22Rv1 (cell line): ENCODE results near the gene SIRT7.

Source experiments
- CTCF ChIP-seq: fragments of 450-650 bp; IDR thresholded peaks from 2 replicates; pipeline ENCODE4 v1.5.1; 2017; ENCODE audit warnings: mild to moderate bottlenecking
- ZFX ChIP-seq: fragments of 450-650 bp; IDR thresholded peaks from 2 replicates; pipeline ENCODE4 v1.6.1; 2017; ENCODE audit warnings: antibody characterized with exemption, borderline replicate concordance

DNA sequence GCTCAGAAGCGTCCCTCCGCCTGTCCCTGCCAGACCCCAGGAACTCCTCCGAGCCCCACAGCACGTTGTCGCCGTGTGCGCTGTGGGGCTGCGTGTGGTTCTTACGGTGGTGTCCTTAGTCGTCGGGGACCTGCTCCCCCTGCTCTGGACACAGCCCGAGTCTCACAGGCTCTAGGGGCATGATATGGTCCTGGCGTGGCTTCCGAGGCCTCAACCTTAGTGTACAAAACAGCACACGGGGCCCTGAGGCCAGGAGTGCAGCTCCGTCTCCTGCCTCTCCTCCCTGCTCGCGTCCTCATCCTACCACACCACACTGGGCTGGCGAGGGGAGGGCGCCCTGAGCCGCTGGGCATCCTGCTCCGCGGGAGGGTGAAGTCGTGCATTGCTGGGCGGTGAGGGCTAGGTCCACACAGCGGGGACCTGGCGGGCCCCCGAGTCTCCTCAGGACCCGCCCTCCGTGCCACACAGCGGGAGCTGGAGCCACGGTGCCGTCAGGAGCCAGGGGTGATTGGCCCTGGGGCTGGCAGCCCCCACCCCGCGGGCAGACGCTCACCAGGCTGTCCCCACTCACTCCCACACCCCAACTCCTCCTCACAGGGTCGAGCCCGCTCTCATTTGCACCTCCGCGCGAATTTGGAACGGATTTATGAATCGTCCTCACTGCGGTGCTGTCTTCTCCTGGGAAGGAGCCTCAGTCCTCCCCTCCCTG is 10.7 kb upstream of the SIRT7 start:
- TF ChIP-seq CTCF: no peak
- TF ChIP-seq ZFX: no peak
